Right cardiac atrium (tissue), 5 donors: ENCODE results near the gene CIT. TPM values are rescaled to one million over a fixed set of nuclear protein-coding genes. Genes with fewer than 3 reads are reported as not detected.
A peak's percentile ranks its signal among the peaks of the same experiment; 100 is the strongest.

Experiments used
- ATAC-seq, 2 donors: fragments of 200-7000 bp; cut with Tn5 transposase; one replicate each; pipeline versions ENCODE4 v1.8.0 to v1.9.1; 2020; ENCODE audit warnings: moderate library complexity in 2 of 2, mild to moderate bottlenecking in 1 of 2
- DNase-seq, 3 donors: peaks; one replicate each; pipeline ENCODE4 v3.0.0-alpha.2; 2020
- H3K27ac ChIP-seq: one replicate; pipeline ENCODE4 v1.5.1; 2013; ENCODE audit warnings: mild to moderate bottlenecking, low read length, control low read depth, moderate library complexity
- H3K27me3 ChIP-seq: one replicate; pipeline ENCODE4 v1.6.1; 2013; ENCODE audit not compliant: control insufficient read depth, insufficient read depth
- H3K4me1 ChIP-seq: one replicate; pipeline ENCODE4 v1.6.1; 2013; ENCODE audit warnings: low read length; ENCODE audit not compliant: control insufficient read depth, insufficient read depth
- H3K4me3 ChIP-seq: one replicate; pipeline ENCODE4 v1.5.1; 2013; ENCODE audit warnings: low read length, control low read depth
- H3K9me3 ChIP-seq: one replicate; pipeline ENCODE4 v1.6.1; 2013; ENCODE audit warnings: low read length; ENCODE audit not compliant: control insufficient read depth
- WGBS: extraction: QIAGEN DNeasy Blood & Tissue Kit; methylation state at CpG from one replicate; pipeline ENCODE4 v1.1.7; 2013; 5-methylcytosine and 5-hydroxymethylcytosine counted together
- intact Hi-C, 4 donors: fragments of 100-400 bp; cut with DNase I; formaldehyde crosslinking; loops; one replicate each; pipeline versions ENCODE4 v1.11.0 to v1.14.0; 2022 to 2023
- long read RNA-seq, 4 donors: library from polyadenylated mRNA; unstranded; transcript quantifications; one replicate each; pipeline ENCODE4 v2.0.0, GENCODE V29; 2020 to 2021
- polyA plus RNA-seq: library from polyadenylated mRNA; stranded (reverse); fragments of 200-250 nt; gene quantifications from one replicate; pipeline ENCODE4 v1.2.3, GENCODE V29; 2013
- total RNA-seq, 4 donors: library from RNA; stranded (reverse); fragmentation: NEBNext Ultra II Directional; extraction: Animal tissue kit (Norgen Biotek cat#: 25700); gene quantifications; one replicate each; pipeline ENCODE4 v1.2.1, GENCODE V29; 2021
- donor health status: healthy with polysubstance abuse.
- donor health status: DM: no; HTN: yes; CAD: no.
- donor health status: DM: no; HTN: no; CAD: no.
- donor health status: DM: no; HTN: yes; CAD: no; lungs with severe emphysema.
- donor health status: DM: yes; HTN: yes; CAD: no.

CIT gene
- total RNA-seq = 1 to 10 TPM; 2.0 to 3.0 (median 2.5) TPM
- polyA plus RNA-seq = 0.61 TPM
- long read RNA-seq, donor 1, partial matches to known transcripts = 0 of 3 reads
- long read RNA-seq, donor 1, other reads (novel, unspliced or antisense) = 3 of 3 reads
- long read RNA-seq, donor 2 = 0 reads
- long read RNA-seq, donor 3, partial matches to known transcripts = 0 of 3 reads
- long read RNA-seq, donor 3, other reads (novel, unspliced or antisense) = 3 of 3 reads
- long read RNA-seq, donor 4, partial matches to known transcripts = 1 of 1 reads
- long read RNA-seq, donor 4, other reads (novel, unspliced or antisense) = 0 of 1 reads

- DNase-seq = peak; percentile 88 to 94 (median 94)
- under 1% methylated on average over 56 of the region's 56 CpGs for WGBS
- H3K4me1 ChIP-seq = peaks cover 2% of the 10 kb centered on the region
- peak within 1 kb of the TSS; percentile 53 for H3K4me3 ChIP-seq
- peak; percentile 100 for ATAC-seq
- H3K27ac ChIP-seq = no peak within 1 kb of the TSS
- H3K27me3 ChIP-seq = no peaks in the 10 kb centered on the region
- H3K9me3 ChIP-seq = no peaks in the 10 kb centered on the region
- intact Hi-C loops = no loop called here
Observed at GRCh38 chr12:119876761-119877638, at the start of gene CIT. Gene CIT, minus strand, starts transcription at chr12:119877320. Its CDS starts 1,152 bp downstream, at chr12:119876168.

DNA sequence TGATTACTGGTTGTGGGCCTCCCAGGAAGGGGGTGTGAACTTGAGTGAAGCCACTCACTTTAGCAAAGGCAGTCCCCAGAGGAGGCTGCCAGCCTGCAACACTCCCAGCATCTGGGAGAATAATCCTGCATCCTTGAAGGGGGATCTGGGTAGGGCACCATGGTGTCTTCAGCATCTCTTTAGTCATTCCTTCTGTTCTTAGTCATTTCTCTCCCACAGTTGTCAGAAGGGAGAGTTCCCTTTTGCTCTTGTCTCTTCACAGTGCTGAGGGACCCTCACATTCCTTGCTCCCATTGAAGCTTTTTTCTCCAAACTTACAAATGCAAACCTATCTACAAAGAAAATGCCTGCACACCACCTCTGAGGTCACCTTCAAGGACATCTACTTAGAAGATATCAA is 48.1 kb upstream of the CIT start:
- no peaks in the 10 kb centered on the region for H3K4me1 ChIP-seq
- DNase-seq (no peak), ATAC-seq (no peak)
- intact Hi-C loops = no loop called here
- no peaks in the 10 kb centered on the region for H3K9me3 ChIP-seq
- H3K4me3 ChIP-seq = no peak overlapping the region
- H3K27ac ChIP-seq = no peak overlapping the region
- H3K27me3 ChIP-seq = peaks cover 2% of the 10 kb centered on the region

GRCh38 chr12:119920064-119920463 is 42.9 kb upstream of the CIT start:
- no peak for ATAC-seq
- Histone ChIP-seq H3K9me3 (no peaks in the 10 kb centered on the region), H3K4me3 (no peak overlapping the region), H3K27ac (no peak overlapping the region), H3K4me1 (no peaks in the 10 kb centered on the region), H3K27me3 (no peaks in the 10 kb centered on the region)
- 88% methylated on average over 6 of the region's 6 CpGs for WGBS
- intact Hi-C loops = no loop called here
- no peak for DNase-seq

GRCh38 chr12:119915894-119916510 is 38.9 kb upstream of the CIT start:
- WGBS = 76% methylated on average over 13 of the region's 13 CpGs
- no peak for DNase-seq

DNA sequence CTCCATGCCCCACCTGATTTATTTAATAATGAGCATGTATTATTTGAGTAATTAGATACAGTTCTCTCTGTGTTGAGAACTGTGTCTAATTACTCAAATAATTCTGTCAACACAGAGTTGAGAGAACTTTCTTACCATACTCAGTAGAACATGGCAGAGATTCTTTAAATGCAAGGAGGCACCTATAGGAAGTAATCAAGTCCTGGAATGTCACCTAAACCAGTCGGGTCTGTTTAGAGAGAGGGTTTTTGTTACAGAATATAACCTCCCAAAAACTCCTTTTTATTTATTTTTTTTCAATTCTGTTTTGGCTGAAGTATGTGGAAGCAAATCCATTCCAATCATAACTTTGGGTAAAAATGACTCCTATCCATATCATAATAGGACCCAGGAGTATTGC is 37.5 kb upstream of the CIT start:
- WGBS = 46% methylated on average over 1 of the region's 1 CpG
- intact Hi-C loops = no loop called here
- no peaks in the 10 kb centered on the region for H3K27me3 ChIP-seq
- ATAC-seq (no peak), DNase-seq (no peak)
- no peaks in the 10 kb centered on the region for H3K4me1 ChIP-seq
- H3K9me3 ChIP-seq = no peaks in the 10 kb centered on the region
- H3K4me3 ChIP-seq = no peak overlapping the region
- H3K27ac ChIP-seq = no peak overlapping the region

More at GRCh38 chr12:119915894-119916510, 38.9 kb upstream of the CIT start:
- H3K4me1 ChIP-seq = no peaks in the 10 kb centered on the region
- no peaks in the 10 kb centered on the region for H3K9me3 ChIP-seq
- H3K27me3 ChIP-seq = no peaks in the 10 kb centered on the region
- no peak overlapping the region for H3K27ac ChIP-seq
- intact Hi-C loops = no loop called here
- no peak overlapping the region for H3K4me3 ChIP-seq
- no peak for ATAC-seq

DNA sequence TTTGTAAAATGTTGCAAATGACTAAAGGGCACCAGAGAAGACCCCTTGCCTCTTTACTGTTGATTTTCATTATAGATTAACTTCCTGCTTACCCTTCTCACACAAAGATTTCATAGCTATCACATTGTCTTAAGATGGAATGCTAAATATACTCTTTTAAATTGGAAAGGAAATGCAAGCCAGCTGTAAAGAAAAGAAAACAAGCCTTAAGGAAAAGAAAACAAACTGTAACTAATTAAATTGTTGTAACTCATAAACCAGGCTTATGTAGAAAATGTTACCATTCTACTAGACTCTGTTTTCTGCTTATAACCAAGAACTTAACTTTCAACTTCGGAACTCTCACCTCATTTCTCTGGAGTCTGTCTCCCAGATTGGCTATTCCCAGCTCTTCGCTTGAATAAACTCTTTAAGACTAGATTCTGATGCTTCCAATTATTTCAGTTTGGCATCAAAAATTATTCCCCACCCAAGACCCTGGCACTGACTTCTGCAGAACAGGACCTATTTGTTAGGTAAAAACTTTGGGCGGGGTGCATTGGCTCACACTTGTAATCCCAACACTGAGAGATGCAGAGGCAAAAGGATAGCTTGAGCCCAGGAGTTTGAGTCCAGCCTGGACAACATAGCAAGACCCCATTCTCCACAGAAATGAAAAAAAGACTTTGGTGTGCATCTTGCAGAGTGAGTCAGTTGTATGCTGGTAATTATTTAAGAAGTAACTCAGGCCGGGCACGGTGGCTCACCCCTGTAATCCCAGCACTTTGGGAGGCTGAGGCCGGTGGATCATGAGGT is 36.6 kb upstream of the CIT start:
- no peak for DNase-seq
- intact Hi-C loops = no loop called here
- no peaks in the 10 kb centered on the region for H3K27me3 ChIP-seq
- H3K4me3 ChIP-seq = no peak overlapping the region
- no peak for ATAC-seq
- no peak overlapping the region for H3K27ac ChIP-seq
- no peaks in the 10 kb centered on the region for H3K4me1 ChIP-seq
- WGBS = 93% methylated on average over 6 of the region's 6 CpGs
- H3K9me3 ChIP-seq = no peaks in the 10 kb centered on the region

DNA sequence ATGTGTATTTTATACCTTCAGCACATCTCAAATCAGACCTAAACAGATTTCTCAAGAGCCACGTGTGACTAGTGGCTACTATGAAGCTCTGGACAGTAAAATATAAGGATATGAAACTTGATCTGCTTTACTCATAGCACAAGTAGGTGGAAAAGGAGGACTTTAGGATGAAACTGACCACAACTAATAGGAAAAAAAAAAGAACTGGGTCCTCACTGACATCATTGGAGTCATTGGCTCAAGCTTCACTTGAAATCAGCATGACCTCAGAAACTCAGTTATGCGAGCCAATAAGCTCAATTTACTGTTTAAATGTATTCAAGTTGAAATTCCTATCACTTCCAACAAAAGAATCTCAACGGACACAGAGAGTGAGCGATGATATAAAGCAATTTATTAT is 34.1 kb upstream of the CIT start:
- intact Hi-C loops = no loop called here
- Histone ChIP-seq H3K27ac (no peak overlapping the region), H3K4me1 (no peaks in the 10 kb centered on the region), H3K9me3 (no peaks in the 10 kb centered on the region), H3K4me3 (no peak overlapping the region), H3K27me3 (no peaks in the 10 kb centered on the region)
- ATAC-seq (no peak), DNase-seq (no peak)
- WGBS = 57% methylated on average over 4 of the region's 4 CpGs

- Histone ChIP-seq H3K9me3 (no peaks in the 10 kb centered on the region), H3K4me1 (no peaks in the 10 kb centered on the region), H3K4me3 (no peak overlapping the region), H3K27ac (no peak overlapping the region), H3K27me3 (no peaks in the 10 kb centered on the region)
- no peak for DNase-seq
- intact Hi-C loops = no loop called here
- no peak for ATAC-seq
- 93% methylated on average over 4 of the region's 4 CpGs for WGBS
Observed at GRCh38 chr12:119910586-119910985, 33.5 kb upstream of the CIT start.

GRCh38 chr12:119902084-119902509 is 25.0 kb upstream of the CIT start:
- H3K27ac ChIP-seq = no peak overlapping the region
- no peak overlapping the region for H3K4me3 ChIP-seq
- no peaks in the 10 kb centered on the region for H3K4me1 ChIP-seq
- intact Hi-C loops = no loop called here
- DNase-seq (peak in 2 of 3 donors; percentile 23 to 65), ATAC-seq (peak in 1 of 2 donors; percentile 20)
- no peaks in the 10 kb centered on the region for H3K27me3 ChIP-seq
- H3K9me3 ChIP-seq = no peaks in the 10 kb centered on the region
- WGBS = 0% methylated on average over 5 of the region's 5 CpGs

DNA sequence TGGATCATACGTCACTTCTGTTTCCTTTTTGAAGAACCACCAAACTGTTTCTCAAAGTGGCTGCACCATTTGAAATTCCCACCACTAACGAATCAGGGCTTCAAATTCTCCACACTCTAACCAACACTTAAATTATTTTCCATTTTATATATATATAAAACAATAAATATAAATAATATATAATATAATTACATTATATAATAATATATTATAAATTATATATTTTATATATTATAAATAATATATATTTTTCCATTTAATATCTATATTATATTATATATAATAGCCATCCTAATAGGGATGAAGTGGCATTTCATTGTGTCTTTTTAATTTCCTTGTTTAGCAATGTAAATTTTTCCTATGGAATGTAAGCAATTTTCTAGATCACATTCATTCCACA is 24.6 kb upstream of the CIT start:
- Histone ChIP-seq H3K4me1 (no peaks in the 10 kb centered on the region), H3K27me3 (no peaks in the 10 kb centered on the region), H3K9me3 (no peaks in the 10 kb centered on the region), H3K27ac (no peak overlapping the region), H3K4me3 (no peak overlapping the region)
- DNase-seq = no peak
- ATAC-seq = no peak
- intact Hi-C loops = no loop called here
- WGBS = 67% methylated on average over 2 of the region's 2 CpGs
